Bronchial epithelial cell (primary cell): Measurements from ENCODE around the gene SYT6. TPM values are rescaled to one million over a fixed set of nuclear protein-coding genes. Genes with fewer than 3 reads are reported as not detected.

ENCODE experiments used
- DNase-seq: peaks from one replicate; pipeline ENCODE4 v3.0.0-alpha.2; 2010; ENCODE audit warnings: low read depth
- FAIRE-seq: peaks from 2 replicates; lab custom pipeline; 2011; peaks lifted over from hg19 to GRCh38; lab: Jason Lieb, UNC
- H3K27me3 ChIP-seq: 2 replicates; pipeline ENCODE4 v1.5.1; 2011; ENCODE audit warnings: low read length; ENCODE audit not compliant: control insufficient read depth, insufficient read depth
- H3K36me3 ChIP-seq: 2 replicates; pipeline ENCODE4 v1.5.1; 2011; ENCODE audit warnings: low read length; ENCODE audit not compliant: control insufficient read depth, insufficient read depth
- H3K4me3 ChIP-seq: 2 replicates; pipeline ENCODE4 v1.5.1; 2011; ENCODE audit warnings: mild to moderate bottlenecking, low read depth, low read length, control low read depth
- CTCF ChIP-seq: IDR thresholded peaks from 2 replicates; pipeline ENCODE4 v1.5.1; 2011; ENCODE audit warnings: mild to moderate bottlenecking, moderate library complexity, low read length, control low read depth, inconsistent platforms; ENCODE audit not compliant: insufficient read depth, severe bottlenecking
- total RNA-seq: library from RNA; depleted of rRNA; stranded (reverse); fragments of >200 nt; gene quantifications from 2 replicates; pipeline ENCODE4 v1.2.1, GENCODE V29; 2014

The SYT6 gene
- total RNA-seq, 1 donor from 2014 or later: not detected

DNA sequence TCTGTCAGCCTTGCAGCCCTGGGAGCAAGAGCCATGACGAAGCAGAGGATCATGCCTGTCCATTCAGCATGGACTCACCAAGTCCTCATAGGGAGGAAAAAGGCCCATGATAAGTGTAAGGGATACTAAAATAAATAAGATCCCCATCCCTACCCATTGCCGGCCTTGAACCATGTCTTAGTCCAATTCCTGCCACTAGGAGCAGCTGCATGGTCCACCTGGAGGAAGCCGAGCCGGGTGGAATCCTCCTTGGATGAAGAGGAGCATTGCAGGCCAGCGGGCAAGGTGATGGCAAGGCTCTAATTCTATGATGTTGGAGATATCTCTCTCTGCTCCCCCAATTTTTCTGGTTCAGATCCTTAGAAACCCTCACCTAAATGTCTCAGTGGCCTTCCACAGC, 38.7 kb upstream of the SYT6 start:
- Histone ChIP-seq H3K4me3 (no peak overlapping the region), H3K36me3 (no peaks in the 10 kb centered on the region), H3K27me3 (peaks cover 3% of the 10 kb centered on the region)
- FAIRE-seq: no peak
- DNase-seq: no peak
- no peak for TF ChIP-seq CTCF

- FAIRE-seq (no peak), DNase-seq (no peak)
- Histone ChIP-seq H3K27me3 (no peaks in the 10 kb centered on the region), H3K36me3 (no peaks in the 10 kb centered on the region), H3K4me3 (no peak overlapping the region)
- TF ChIP-seq CTCF: no peak
These were observed 35.7 kb upstream of the SYT6 start for GRCh38 chr1:114189398-114189797.

DNA sequence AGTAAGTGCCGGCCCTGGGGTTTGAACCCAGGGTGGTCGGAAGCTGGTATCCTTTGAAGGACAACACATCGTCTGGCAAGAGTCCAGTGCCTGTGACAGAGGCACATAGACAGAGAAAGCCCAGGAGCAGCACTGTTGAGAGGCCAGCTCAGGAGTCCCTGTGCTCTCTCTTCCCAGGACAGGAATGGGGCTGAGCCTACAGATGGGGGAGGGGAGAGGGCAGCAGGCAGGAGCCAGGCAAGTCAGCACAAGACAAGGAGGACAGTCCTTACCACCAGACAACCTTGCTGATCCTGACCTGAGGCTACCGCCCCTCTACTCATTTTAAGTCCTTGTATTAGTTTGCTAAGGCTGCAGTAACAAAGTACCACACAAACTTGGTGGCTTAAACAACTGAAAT, 27.7 kb upstream of the SYT6 start:
- Histone ChIP-seq H3K27me3 (no peaks in the 10 kb centered on the region), H3K36me3 (no peaks in the 10 kb centered on the region), H3K4me3 (no peak overlapping the region)
- FAIRE-seq: no peak
- no peak for DNase-seq
- TF ChIP-seq CTCF: no peak

- no peak for TF ChIP-seq CTCF
- DNase-seq: no peak
- H3K27me3 ChIP-seq: no peaks in the 10 kb centered on the region
- no peak overlapping the region for H3K4me3 ChIP-seq
- no peak for FAIRE-seq
- no peaks in the 10 kb centered on the region for H3K36me3 ChIP-seq
These were observed 27.1 kb upstream of the SYT6 start for GRCh38 chr1:114180742-114181141.

- H3K36me3 ChIP-seq: no peaks in the 10 kb centered on the region
- H3K27me3 ChIP-seq: no peaks in the 10 kb centered on the region
- FAIRE-seq (no peak), DNase-seq (no peak)
- no peak for TF ChIP-seq CTCF
- no peak overlapping the region for H3K4me3 ChIP-seq
These were observed 25.3 kb upstream of the SYT6 start for GRCh38 chr1:114178936-114179335.

GRCh38 chr1:114177282-114177681, 23.6 kb upstream of the SYT6 start:
- FAIRE-seq (peak; percentile 72), DNase-seq (no peak)
- no peak overlapping the region for H3K4me3 ChIP-seq
- TF ChIP-seq CTCF: no peak
- no peaks in the 10 kb centered on the region for H3K27me3 ChIP-seq
- H3K36me3 ChIP-seq: no peaks in the 10 kb centered on the region
